Pons (tissue), 1 donor: ENCODE data around the gene PAX1.
A peak's percentile ranks its signal among the peaks of the same experiment; 100 is the strongest.

Experiments
- DNase-seq: peaks from one replicate; pipeline ENCODE4 v3.0.0-alpha.2; 2016; ENCODE audit warnings: low spot score

The PAX1 gene

DNA sequence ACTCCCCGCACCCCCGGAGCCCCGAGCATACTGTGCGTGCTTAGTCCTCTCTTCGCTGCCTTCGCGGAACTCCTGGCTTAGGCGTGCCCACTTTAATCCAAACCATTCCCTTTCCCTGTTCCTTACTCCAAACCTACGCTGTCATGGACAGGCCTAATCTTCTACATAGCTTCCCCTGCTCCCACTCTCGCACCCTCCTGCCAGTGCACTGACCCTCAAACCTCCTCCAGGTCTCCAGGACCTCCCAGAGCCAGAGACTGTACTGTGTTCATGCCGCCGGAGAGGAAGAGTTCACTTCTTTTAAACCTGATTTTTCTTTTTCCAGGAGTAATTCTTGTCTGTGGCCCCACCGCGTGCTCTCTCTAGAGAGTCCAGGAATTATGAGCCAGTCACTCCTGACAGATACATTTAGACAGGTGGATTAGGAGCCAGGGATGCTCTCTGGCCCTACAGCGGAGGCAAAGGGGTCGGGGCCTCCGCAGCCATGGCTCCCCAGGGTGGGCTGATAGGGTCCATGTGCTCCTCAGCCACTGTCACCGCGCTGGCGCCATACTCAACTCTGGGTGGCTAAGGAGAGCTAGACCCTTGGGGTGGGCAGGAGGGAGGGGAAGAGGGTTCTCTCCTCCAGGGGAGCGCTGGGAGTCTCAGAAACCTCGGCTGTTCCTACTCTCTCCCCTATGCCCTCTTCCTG, 1.6 kb upstream of the PAX1 start:
- no peak for DNase-seq

- DNase-seq = no peak
Measured at GRCh38 chr20:21704408-21705385, 767 bp upstream of the PAX1 start.

DNA sequence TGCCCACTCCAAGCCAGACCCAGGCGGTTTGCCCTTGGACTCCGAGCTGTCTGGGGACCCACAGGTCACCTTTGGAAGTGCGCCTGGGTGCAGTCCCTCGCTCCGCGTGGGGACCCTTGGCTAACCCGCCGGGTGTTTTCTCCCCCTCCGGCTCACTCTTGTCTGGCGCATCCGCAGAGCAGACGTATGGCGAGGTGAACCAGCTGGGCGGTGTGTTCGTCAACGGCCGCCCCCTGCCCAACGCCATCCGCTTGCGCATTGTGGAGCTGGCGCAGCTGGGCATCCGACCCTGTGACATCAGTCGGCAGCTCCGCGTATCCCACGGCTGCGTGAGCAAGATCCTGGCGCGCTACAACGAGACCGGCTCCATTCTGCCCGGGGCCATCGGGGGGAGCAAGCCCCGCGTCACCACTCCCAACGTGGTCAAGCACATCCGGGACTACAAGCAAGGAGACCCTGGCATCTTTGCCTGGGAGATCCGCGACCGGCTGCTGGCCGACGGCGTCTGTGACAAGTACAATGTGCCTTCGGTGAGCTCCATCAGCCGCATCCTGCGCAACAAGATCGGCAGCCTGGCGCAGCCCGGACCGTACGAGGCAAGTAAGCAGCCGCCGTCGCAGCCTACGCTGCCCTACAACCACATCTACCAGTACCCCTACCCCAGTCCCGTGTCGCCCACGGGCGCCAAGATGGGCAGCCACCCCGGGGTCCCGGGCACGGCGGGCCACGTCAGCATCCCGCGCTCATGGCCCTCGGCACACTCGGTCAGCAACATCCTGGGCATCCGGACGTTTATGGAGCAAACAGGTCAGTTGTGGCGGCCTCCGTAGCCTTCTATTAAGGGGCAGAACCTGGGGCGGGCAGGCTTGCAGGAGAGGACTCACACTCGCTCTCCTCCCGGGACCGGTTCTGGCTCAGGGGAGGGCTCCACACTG, 1.1 kb downstream of the PAX1 start:
- no peak for DNase-seq

DNA sequence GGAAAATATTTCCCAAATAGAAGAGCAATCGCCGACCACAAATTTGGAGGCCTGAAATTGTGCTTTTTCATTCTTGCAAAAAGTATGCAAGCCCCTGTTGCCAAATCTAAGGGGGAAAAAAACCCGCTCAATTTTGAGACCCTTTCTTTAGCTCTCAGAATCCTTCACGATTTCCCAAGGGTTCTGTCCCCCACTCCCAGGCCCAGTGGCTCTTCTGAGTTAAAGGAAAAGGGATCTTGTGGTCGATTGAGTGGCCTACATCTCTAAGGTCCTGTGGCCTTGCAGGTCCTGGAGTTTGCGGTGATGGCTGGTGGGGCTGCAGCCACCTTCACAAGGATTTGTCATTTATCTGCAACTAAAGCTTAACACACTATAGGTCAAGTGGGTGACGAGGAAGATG, 1.8 kb downstream of the PAX1 start:
- no peak for DNase-seq

- DNase-seq = no peak
Measured at GRCh38 chr20:21707999-21708737, 2.7 kb downstream of the PAX1 start.

GRCh38 chr20:21708738-21709534, 3.5 kb downstream of the PAX1 start:
- DNase-seq = no peak

DNA sequence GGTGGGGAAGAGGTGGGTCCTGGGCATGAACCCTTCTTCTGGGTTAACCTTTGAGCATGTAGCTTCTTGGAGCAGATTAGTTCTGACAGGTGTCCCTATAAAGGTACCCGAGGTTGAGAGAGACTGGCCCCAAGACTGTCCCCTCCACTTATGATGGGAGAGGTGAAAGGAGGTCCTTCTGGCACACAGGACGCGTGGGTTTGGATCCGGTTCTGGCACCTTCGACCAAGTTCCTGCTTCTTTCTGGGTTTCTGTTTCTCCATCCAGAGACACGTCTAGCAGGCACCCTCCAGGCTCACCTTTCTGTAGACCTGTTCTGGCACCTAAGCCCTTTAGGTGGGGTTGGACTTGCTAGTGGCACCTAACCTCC, 4.1 kb downstream of the PAX1 start:
- DNase-seq = no peak

DNA sequence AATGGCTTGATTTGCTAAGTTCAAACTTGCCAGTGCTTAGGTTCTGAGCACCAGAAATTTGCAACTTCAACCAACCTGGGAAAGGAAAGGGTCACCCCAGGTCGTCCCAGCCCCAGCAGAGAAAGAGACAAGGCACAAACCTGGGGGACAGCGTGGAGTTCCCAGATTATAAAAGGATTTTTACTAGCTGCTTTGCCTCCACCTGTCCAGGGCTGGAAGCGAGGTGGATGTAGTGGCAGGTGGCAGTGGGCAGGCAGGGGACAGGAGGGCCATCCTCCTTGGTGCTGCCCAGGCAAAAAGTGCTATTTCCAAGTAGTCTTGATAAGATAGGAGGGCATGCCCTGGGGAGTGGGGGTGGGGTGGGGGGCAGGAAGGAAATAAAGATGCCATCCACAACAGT, 4.9 kb downstream of the PAX1 start:
- no peak for DNase-seq

- no peak for DNase-seq
Measured at GRCh38 chr20:21710863-21711431, 5.5 kb downstream of the PAX1 start.

DNA sequence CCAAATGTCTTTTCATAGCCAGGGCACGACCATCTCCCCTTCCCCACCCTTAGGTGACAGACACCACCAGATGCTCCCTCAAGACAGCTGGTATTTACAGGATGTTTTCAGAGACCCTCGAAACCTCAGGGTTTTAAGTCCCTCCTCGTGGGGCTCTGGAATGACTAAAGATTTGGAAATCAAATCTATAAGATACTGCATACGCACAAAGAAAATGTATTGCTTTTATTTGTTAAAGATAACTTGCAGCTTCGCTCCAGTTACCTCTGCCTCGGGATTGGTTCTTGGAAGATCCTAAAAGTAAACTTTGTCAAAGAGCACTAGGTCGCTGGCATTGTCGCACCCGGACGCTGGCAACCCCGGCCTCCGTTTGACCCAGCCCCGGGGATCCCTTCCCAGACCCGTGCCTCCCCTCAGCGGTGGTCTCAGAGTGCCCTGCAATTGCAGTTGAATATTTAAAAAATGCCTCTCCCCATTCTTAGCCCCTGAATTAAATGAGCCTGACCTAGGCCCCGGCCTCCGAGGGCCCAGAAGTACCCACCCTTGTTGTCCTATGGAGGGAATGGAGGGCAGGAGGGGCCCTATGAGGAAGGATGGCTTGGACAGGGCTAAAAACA, 7.1 kb downstream of the PAX1 start:
- DNase-seq = no peak

DNA sequence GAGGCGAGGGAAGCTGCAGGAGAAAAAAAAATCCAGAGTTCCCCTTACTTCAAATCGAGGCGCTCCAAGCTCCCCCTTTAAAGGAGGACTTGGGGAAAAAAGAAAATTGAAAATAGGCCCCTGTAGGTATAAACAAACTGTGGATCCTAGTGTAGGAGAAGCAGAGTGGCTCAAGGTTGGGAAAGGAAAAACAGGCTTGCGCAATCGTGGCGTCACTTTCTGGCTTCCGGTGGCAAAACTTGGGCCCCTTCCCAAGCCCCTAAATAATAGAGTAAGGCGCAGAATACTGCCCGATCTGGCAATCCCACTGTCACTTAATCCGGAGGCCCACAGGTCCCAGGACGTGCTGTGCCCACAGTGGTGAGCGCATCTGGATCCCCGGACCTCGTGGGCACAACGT, 8.0 kb downstream of the PAX1 start:
- no peak for DNase-seq

GRCh38 chr20:21713901-21714296, 8.4 kb downstream of the PAX1 start:
- DNase-seq = no peak

GRCh38 chr20:21714297-21715192, 9.1 kb downstream of the PAX1 start:
- no peak for DNase-seq

DNA sequence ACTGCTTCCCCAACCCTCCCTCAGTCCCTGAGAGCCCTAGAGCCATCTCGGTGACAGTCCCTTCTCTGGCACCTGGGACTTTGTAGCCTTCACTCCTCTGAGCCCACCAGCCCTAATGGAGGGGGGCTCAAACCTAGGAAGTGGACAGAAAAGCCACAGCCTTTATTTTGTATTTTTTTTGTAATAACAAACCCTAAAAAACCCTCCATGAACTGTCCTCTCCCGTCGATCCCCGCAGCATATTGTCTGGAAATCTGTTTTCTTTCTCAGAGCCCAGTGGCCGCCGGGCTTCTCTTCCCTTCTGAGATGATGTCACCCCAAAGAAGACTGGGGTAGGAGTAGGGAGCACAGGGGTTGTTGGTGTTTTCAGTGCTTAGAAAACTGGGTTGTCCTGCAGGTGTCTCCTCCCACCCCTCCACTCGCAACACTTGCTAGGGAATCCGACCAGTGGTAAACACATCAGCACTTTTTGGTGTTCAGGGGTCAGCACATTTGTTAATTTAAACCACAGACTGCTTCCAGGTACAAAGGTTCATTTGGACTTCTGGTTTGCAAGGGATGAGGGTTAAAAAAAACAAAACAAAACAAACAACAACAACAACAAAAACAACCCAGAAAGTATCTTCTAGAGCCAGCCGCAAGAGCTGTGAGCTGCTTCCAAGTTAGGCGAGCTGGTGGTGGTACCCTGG, 9.9 kb downstream of the PAX1 start:
- no peak for DNase-seq

DNA sequence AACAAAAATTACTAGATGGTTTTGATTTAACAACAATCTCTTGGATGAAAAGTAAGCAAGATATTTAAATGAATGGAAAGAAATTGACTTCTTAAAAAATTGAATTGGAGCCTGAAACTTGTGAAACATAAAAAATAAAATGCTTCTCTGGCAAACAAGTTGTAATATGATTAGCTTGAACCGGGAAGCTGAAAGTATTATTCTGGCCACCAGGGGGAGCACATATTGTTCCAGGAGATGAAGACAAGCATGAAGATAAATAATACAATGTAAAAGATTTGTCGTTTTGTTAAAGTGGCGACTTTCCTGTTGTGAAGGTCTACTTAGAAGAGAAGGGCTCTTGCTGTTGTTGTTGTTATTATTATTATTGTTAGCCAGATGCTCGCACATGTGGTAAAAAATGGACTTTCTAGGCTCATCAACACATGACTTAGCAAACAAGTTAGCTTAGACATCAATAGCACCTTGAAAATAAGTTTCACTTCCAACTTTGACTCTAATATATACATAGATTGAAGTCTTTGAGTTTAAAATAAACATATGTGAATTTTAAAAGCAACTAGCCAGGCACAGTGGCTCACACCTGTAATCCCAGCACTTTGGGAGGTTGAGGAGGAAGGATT, 14.2 kb downstream of the PAX1 start:
- peak; percentile 75 for DNase-seq

GRCh38 chr20:21725892-21726291, 20.4 kb downstream of the PAX1 start:
- no peak for DNase-seq

- no peak for DNase-seq
Measured at GRCh38 chr20:21729316-21729715, 23.9 kb downstream of the PAX1 start.

- DNase-seq = no peak
Measured at GRCh38 chr20:21739161-21739560, 33.7 kb downstream of the PAX1 start.
